Esophagus muscularis mucosa (tissue), 4 donors: Measurements from ENCODE around the gene RTTN. TPM values are rescaled to one million over a fixed set of nuclear protein-coding genes. Genes with fewer than 3 reads are reported as not detected.

Source experiments
- DNase-seq: peaks from one replicate; pipeline ENCODE4 v3.0.0-alpha.2; 2017; ENCODE audit errors: extremely low spot score
- H3K27ac ChIP-seq, 4 donors: fragments of 200-600 bp; sonication (generic); replicated peaks in 1 of 4; 1 replicate in 3 of 4; 2 replicates in 1 of 4; pipeline ENCODE4 v1.5.1; 2016 to 2019; ENCODE audit warnings: mild to moderate bottlenecking in 1 of 4
- H3K27me3 ChIP-seq, 4 donors: fragments of 200-600 bp; sonication (generic); one replicate each; pipeline versions ENCODE4 v1.5.1 to v1.6.0; 2016 to 2019
- H3K36me3 ChIP-seq, 4 donors: fragments of 200-600 bp; sonication (generic); one replicate each; pipeline ENCODE4 v1.5.1; 2016 to 2019
- H3K4me1 ChIP-seq, 4 donors: fragments of 200-600 bp; sonication (generic); one replicate each; pipeline ENCODE4 v1.5.1; 2016 to 2019
- H3K4me3 ChIP-seq, 4 donors: fragments of 200-600 bp; sonication (generic); 1 replicate in 2 of 4; 2 replicates in 2 of 4; pipeline ENCODE4 v1.5.1; 2016 to 2019; ENCODE audit warnings: mild to moderate bottlenecking in 4 of 4, moderate library complexity in 1 of 4
- H3K9me3 ChIP-seq, 4 donors: fragments of 200-600 bp; sonication (generic); 1 replicate in 3 of 4; 2 replicates in 1 of 4; pipeline ENCODE4 v1.5.1; 2016 to 2019
- CTCF ChIP-seq, 3 experiments: fragments of 200-600 bp in 2 of 3; fragments of 450-650 bp in 1 of 3; sonication (generic) in 2 of 3; IDR thresholded peaks; one replicate each; pipeline ENCODE4 v1.5.1; 2017 to 2019; ENCODE audit warnings: antibody characterized with exemption in 3 of 3, mild to moderate bottlenecking in 2 of 3, moderate library complexity in 1 of 3
- EP300 ChIP-seq: sonication (generic); formaldehyde crosslinking; IDR thresholded peaks from one replicate; pipeline ENCODE4 v1.6.1; 2017; ENCODE audit warnings: antibody characterized with exemption
- POLR2A ChIP-seq: fragments of 450-650 bp; IDR thresholded peaks from one replicate; pipeline ENCODE4 v1.6.1; 2017; ENCODE audit warnings: antibody characterized with exemption, moderate library complexity, mild to moderate bottlenecking, low read depth
- POLR2AphosphoS5 ChIP-seq, 2 donors: sonication (generic); formaldehyde crosslinking; IDR thresholded peaks; one replicate each; pipeline ENCODE4 v1.6.1; 2017; ENCODE audit warnings: antibody characterized with exemption in 2 of 2
- WGBS: methylation state at CpG from one replicate; pipeline ENCODE4 v1.1.5; 2018; 5-methylcytosine and 5-hydroxymethylcytosine counted together
- intact Hi-C: fragments of 100-400 bp; cut with DNase I; formaldehyde crosslinking; loops from one replicate; pipeline ENCODE4 v1.15.1; 2023
- total RNA-seq, 4 donors: library from RNA; depleted of rRNA; stranded (reverse); fragments of >200 nt; gene quantifications; one replicate each; pipeline versions ENCODE4 v1.1.0 to v1.2.1, GENCODE V29; 2016

Gene RTTN
- total RNA-seq, 4 donors from 2014 or later = 6.7 to 18.7 (median 7.3) TPM

GRCh38 chr18:70126832-70127231 lies 78.7 kb downstream of the RTTN start:
- Histone ChIP-seq H3K27me3 (no peaks in the 10 kb centered on the region), H3K4me1 (no peaks in the 10 kb centered on the region), H3K36me3 (peaks cover 8 to 43% (median 13%) of the 10 kb centered on the region in 4 donors), H3K9me3 (no peaks in the 10 kb centered on the region), H3K27ac (no peak overlapping the region), H3K4me3 (no peak overlapping the region)
- no peak for DNase-seq
- intact Hi-C loops = no loop called here
- WGBS = 97% methylated on average over 1 of the region's 1 CpG
- TF ChIP-seq EP300 = no peak
- TF ChIP-seq POLR2AphosphoS5 (IDR thresholded peaks at IDR 0.05) = no peak
- no peak for TF ChIP-seq POLR2A
- no peak for TF ChIP-seq CTCF (IDR thresholded peaks at IDR 0.05)

- intact Hi-C loops = no loop called here
- H3K36me3 ChIP-seq = peaks cover 12 to 49% (median 18%) of the 10 kb centered on the region in 4 donors
- H3K27me3 ChIP-seq = no peaks in the 10 kb centered on the region
- no peak for TF ChIP-seq EP300
- TF ChIP-seq POLR2A = no peak
- no peak for TF ChIP-seq CTCF (IDR thresholded peaks at IDR 0.05)
- no peak for TF ChIP-seq POLR2AphosphoS5 (IDR thresholded peaks at IDR 0.05)
- 98% methylated on average over 4 of the region's 4 CpGs for WGBS
- no peaks in the 10 kb centered on the region for H3K4me1 ChIP-seq
- H3K4me3 ChIP-seq = no peak overlapping the region
- no peak overlapping the region for H3K27ac ChIP-seq
- H3K9me3 ChIP-seq = no peaks in the 10 kb centered on the region
- no peak for DNase-seq
Measured at GRCh38 chr18:70124139-70124538, 81.3 kb downstream of the RTTN start.

- DNase-seq = no peak
- H3K36me3 ChIP-seq = peaks cover 4 to 36% (median 16%) of the 10 kb centered on the region in 4 donors
- no peaks in the 10 kb centered on the region for H3K9me3 ChIP-seq
- no peaks in the 10 kb centered on the region for H3K4me1 ChIP-seq
- WGBS = 95% methylated on average over 3 of the region's 3 CpGs
- no peaks in the 10 kb centered on the region for H3K27me3 ChIP-seq
- no peak for TF ChIP-seq POLR2A
- TF ChIP-seq CTCF (IDR thresholded peaks at IDR 0.05) = no peak
- TF ChIP-seq EP300 = no peak
- no peak for TF ChIP-seq POLR2AphosphoS5 (IDR thresholded peaks at IDR 0.05)
- intact Hi-C loops = no loop called here
- no peak overlapping the region for H3K4me3 ChIP-seq
- H3K27ac ChIP-seq = no peak overlapping the region
Measured at GRCh38 chr18:70121842-70122241, 83.6 kb downstream of the RTTN start.

GRCh38 chr18:70116949-70117348 lies 88.5 kb downstream of the RTTN start:
- Histone ChIP-seq H3K27ac (no peak overlapping the region), H3K36me3 (peaks cover 0 to 27% (median 9%) of the 10 kb centered on the region in 4 donors), H3K9me3 (no peaks in the 10 kb centered on the region), H3K27me3 (no peaks in the 10 kb centered on the region), H3K4me1 (no peaks in the 10 kb centered on the region), H3K4me3 (no peak overlapping the region)
- intact Hi-C loops = no loop called here
- WGBS = 57% methylated on average over 2 of the region's 2 CpGs
- no peak for DNase-seq
- no peak for TF ChIP-seq POLR2A
- TF ChIP-seq POLR2AphosphoS5 (IDR thresholded peaks at IDR 0.05) = no peak
- TF ChIP-seq EP300 = no peak
- TF ChIP-seq CTCF (IDR thresholded peaks at IDR 0.05) = no peak

- peaks cover 0 to 45% (median 17%) of the 10 kb centered on the region in 4 donors for H3K36me3 ChIP-seq
- WGBS = 95% methylated on average over 1 of the region's 1 CpG
Measured at GRCh38 chr18:70113511-70113910, 92.0 kb downstream of the RTTN start.

More at GRCh38 chr18:70113511-70113910, 92.0 kb downstream of the RTTN start:
- intact Hi-C loops = no loop called here
- DNase-seq = no peak
- no peak overlapping the region for H3K4me3 ChIP-seq
- TF ChIP-seq CTCF (IDR thresholded peaks at IDR 0.05) (no peak), POLR2A (no peak), EP300 (no peak), POLR2AphosphoS5 (IDR thresholded peaks at IDR 0.05) (no peak)
- H3K4me1 ChIP-seq = no peaks in the 10 kb centered on the region
- H3K9me3 ChIP-seq = no peaks in the 10 kb centered on the region
- H3K27ac ChIP-seq = no peak overlapping the region
- H3K27me3 ChIP-seq = no peaks in the 10 kb centered on the region
